Neural cell (in vitro differentiated cells): Measurements from ENCODE around the gene CNOT11. TPM values are rescaled to one million over a fixed set of nuclear protein-coding genes. Genes with fewer than 3 reads are reported as not detected.

ENCODE experiments used
- H2AFZ ChIP-seq: fragments of 200-600, 300-800 bp; sonication (generic), shearing (Covaris generic); 2 replicates; pipeline ENCODE4 v1.6.0; 2014; ENCODE audit warnings: low read depth, mild to moderate bottlenecking, antibody characterized with exemption, low read length, moderate library complexity
- H3F3A ChIP-seq: fragments of 200-600 bp; shearing (Covaris generic); 2 replicates; pipeline ENCODE4 v1.6.1; 2016; ENCODE audit warnings: mild to moderate bottlenecking, moderate library complexity, mixed read lengths, antibody characterized with exemption, low read length; ENCODE audit not compliant: insufficient read depth, poor library complexity, severe bottlenecking
- H3K27ac ChIP-seq: fragments of 200-600, 300-800 bp; sonication (generic), shearing (Covaris generic); 2 replicates; pipeline ENCODE4 v1.5.1; 2014; ENCODE audit warnings: mild to moderate bottlenecking, low read length, moderate library complexity
- H3K27me3 ChIP-seq: fragments of 300-800, 200-600 bp; sonication (generic), shearing (Covaris generic); 2 replicates; pipeline ENCODE4 v1.6.0; 2014; ENCODE audit warnings: mild to moderate bottlenecking, low read depth, low read length, moderate library complexity; ENCODE audit not compliant: insufficient read depth
- H3K36me3 ChIP-seq: fragments of 300-800, 200-600 bp; sonication (generic), shearing (Covaris generic); 2 replicates; pipeline ENCODE4 v1.5.1; 2014; ENCODE audit warnings: mild to moderate bottlenecking, antibody characterized with exemption, low read length, moderate library complexity; ENCODE audit not compliant: insufficient read depth
- H3K4me2 ChIP-seq: fragments of 300-800, 200-600 bp; sonication (generic), shearing (Covaris generic); 2 replicates; pipeline ENCODE4 v1.6.0; 2014; ENCODE audit warnings: mild to moderate bottlenecking, low read length
- H3K4me3 ChIP-seq: fragments of 300-800, 200-600 bp; sonication (generic), shearing (Covaris generic); 2 replicates; pipeline ENCODE4 v1.5.1; 2014; ENCODE audit warnings: mild to moderate bottlenecking, low read length, moderate library complexity
- H3K79me2 ChIP-seq: fragments of 200-600 bp; shearing (Covaris generic); replicated peaks from 2 replicates; pipeline ENCODE4 v1.6.0; 2014; ENCODE audit warnings: mild to moderate bottlenecking, low read length, moderate library complexity; ENCODE audit not compliant: insufficient read depth
- H3K9ac ChIP-seq: fragments of 300-800, 200-600 bp; sonication (generic), shearing (Covaris generic); 2 replicates; pipeline ENCODE4 v1.6.1; 2016; ENCODE audit warnings: mild to moderate bottlenecking, low read length, mixed read lengths
- H3K9me2 ChIP-seq: fragments of 200-600 bp; shearing (Covaris generic); 2 replicates; pipeline ENCODE4 v1.6.1; 2016; ENCODE audit warnings: mild to moderate bottlenecking, low read length, mixed read lengths; ENCODE audit not compliant: insufficient read depth
- H3K9me3 ChIP-seq: fragments of 200-600, 300-800 bp; sonication (generic), shearing (Covaris generic); 2 replicates; pipeline ENCODE4 v1.6.1; 2016; ENCODE audit warnings: mild to moderate bottlenecking, mixed run types, low read length, moderate library complexity, mixed read lengths
- H4K20me1 ChIP-seq: fragments of 200-600 bp; shearing (Covaris generic); 2 replicates; pipeline ENCODE4 v1.6.1; 2016; ENCODE audit warnings: mild to moderate bottlenecking, mixed run types; ENCODE audit not compliant: insufficient read depth
- CTCF ChIP-seq: fragments of 450-650 bp; IDR thresholded peaks from 2 replicates; pipeline ENCODE4 v1.5.1; 2014; ENCODE audit warnings: antibody characterized with exemption, mild to moderate bottlenecking, moderate library complexity; ENCODE audit not compliant: poor library complexity, severe bottlenecking
- EP300 ChIP-seq: fragments of 450-650 bp; conservative IDR thresholded peaks from 2 replicates; pipeline ENCODE4 v1.6.1; 2014; ENCODE audit warnings: antibody characterized with exemption, mild to moderate bottlenecking, moderate library complexity; ENCODE audit not compliant: poor library complexity, severe bottlenecking
- EZH2 ChIP-seq: fragments of 200-600, 300-800 bp; shearing (Covaris generic), sonication (generic); IDR thresholded peaks from 2 replicates; pipeline ENCODE4 v1.6.1; 2014; ENCODE audit warnings: antibody characterized with exemption, low read length, borderline replicate concordance, mild to moderate bottlenecking; ENCODE audit not compliant: insufficient read depth, poor library complexity, severe bottlenecking
- MXI1 ChIP-seq: fragments of 450-650 bp; conservative IDR thresholded peaks from 2 replicates; pipeline ENCODE4 v1.6.1; 2014; ENCODE audit warnings: antibody characterized with exemption, mild to moderate bottlenecking; ENCODE audit not compliant: poor library complexity, severe bottlenecking
- POLR2AphosphoS5 ChIP-seq: IDR thresholded peaks from 2 replicates; pipeline ENCODE4 v1.6.1; 2012
- RAD21 ChIP-seq: fragments of 450-650 bp; conservative IDR thresholded peaks from 2 replicates; pipeline ENCODE4 v1.6.1; 2014; ENCODE audit warnings: antibody characterized with exemption, mild to moderate bottlenecking, moderate library complexity
- REST ChIP-seq: IDR thresholded peaks from 2 replicates; pipeline ENCODE4 v1.6.1; 2012; ENCODE audit warnings: borderline replicate concordance
- SMC3 ChIP-seq: fragments of 450-650 bp; conservative IDR thresholded peaks from 2 replicates; pipeline ENCODE4 v1.6.1; 2014; ENCODE audit warnings: antibody characterized with exemption, mild to moderate bottlenecking, moderate library complexity; ENCODE audit not compliant: poor library complexity
- TAF1 ChIP-seq: IDR thresholded peaks from 2 replicates; pipeline ENCODE4 v1.6.1; 2012; ENCODE audit warnings: low read depth
- polyA plus RNA-seq: library from polyadenylated mRNA; depleted of rRNA; stranded (reverse); fragments of >200 nt; gene quantifications from 2 replicates; pipeline ENCODE4 v1.2.3, GENCODE V29; 2014

The CNOT11 gene
- polyA plus RNA-seq, 1 donor from 2014 or later = 35.2 TPM

GRCh38 chr2:101230541-101231001, 22.1 kb upstream of the CNOT11 start:
- H3F3A ChIP-seq = no peaks in the 10 kb centered on the region
- no peak overlapping the region for H2AFZ ChIP-seq
- no peaks in the 10 kb centered on the region for H3K36me3 ChIP-seq
- TF ChIP-seq RAD21 (no peak), EP300 (no peak), MXI1 (no peak), CTCF (no peak), SMC3 (no peak), EZH2 (no peak), POLR2AphosphoS5 (no peak), REST (no peak), TAF1 (no peak)
- no peaks in the 10 kb centered on the region for H3K27me3 ChIP-seq
- H3K4me3 ChIP-seq = no peak overlapping the region
- H3K4me2 ChIP-seq = no peak overlapping the region
- no peaks in the 10 kb centered on the region for H4K20me1 ChIP-seq
- H3K9ac ChIP-seq = no peak overlapping the region
- no peak overlapping the region for H3K27ac ChIP-seq
- no peaks in the 10 kb centered on the region for H3K79me2 ChIP-seq
- no peaks in the 10 kb centered on the region for H3K9me3 ChIP-seq
- no peaks in the 10 kb centered on the region for H3K9me2 ChIP-seq

GRCh38 chr2:101231240-101231639, 21.4 kb upstream of the CNOT11 start:
- H3K9me3 ChIP-seq = no peaks in the 10 kb centered on the region
- H3K36me3 ChIP-seq = no peaks in the 10 kb centered on the region
- H3K9ac ChIP-seq = no peak overlapping the region
- H3K27ac ChIP-seq = no peak overlapping the region
- no peak for TF ChIP-seq RAD21
- TF ChIP-seq POLR2AphosphoS5 = no peak
- TF ChIP-seq CTCF = no peak
- TF ChIP-seq EZH2 = no peak
- TF ChIP-seq MXI1 = no peak
- TF ChIP-seq EP300 = no peak
- no peak for TF ChIP-seq REST
- no peak overlapping the region for H3K4me2 ChIP-seq
- no peaks in the 10 kb centered on the region for H3K9me2 ChIP-seq
- H3F3A ChIP-seq = no peaks in the 10 kb centered on the region
- H4K20me1 ChIP-seq = no peaks in the 10 kb centered on the region
- no peak overlapping the region for H2AFZ ChIP-seq
- H3K27me3 ChIP-seq = no peaks in the 10 kb centered on the region
- no peaks in the 10 kb centered on the region for H3K79me2 ChIP-seq
- H3K4me3 ChIP-seq = no peak overlapping the region
